GM10847 (cell line): ENCODE measurements around the gene RAET1L.

Source experiments
- POLR2A ChIP-seq: IDR thresholded peaks from 2 replicates; pipeline ENCODE4 v1.6.1; 2011; ENCODE audit not compliant: insufficient read length; ENCODE audit errors: extremely low read depth

The RAET1L gene

GRCh38 chr6:150053450-150053849, 28.1 kb upstream of the RAET1L start:
- TF ChIP-seq POLR2A = no peak

GRCh38 chr6:150050846-150051245, 25.5 kb upstream of the RAET1L start:
- no peak for TF ChIP-seq POLR2A

GRCh38 chr6:150048099-150048498, 22.8 kb upstream of the RAET1L start:
- no peak for TF ChIP-seq POLR2A

GRCh38 chr6:150046943-150047342, 21.6 kb upstream of the RAET1L start:
- TF ChIP-seq POLR2A = no peak

GRCh38 chr6:150044621-150045145, 19.4 kb upstream of the RAET1L start:
- TF ChIP-seq POLR2A = no peak

GRCh38 chr6:150043501-150044412, 18.4 kb upstream of the RAET1L start:
- TF ChIP-seq POLR2A = no peak

GRCh38 chr6:150043096-150043495, 17.8 kb upstream of the RAET1L start:
- no peak for TF ChIP-seq POLR2A

- no peak for TF ChIP-seq POLR2A
These were observed 13.1 kb upstream of the RAET1L start for GRCh38 chr6:150038202-150039062.

- TF ChIP-seq POLR2A = no peak
These were observed 12.3 kb upstream of the RAET1L start for GRCh38 chr6:150037526-150038201.

GRCh38 chr6:150036081-150036480, 10.7 kb upstream of the RAET1L start:
- TF ChIP-seq POLR2A = no peak

GRCh38 chr6:150033207-150033771, 8.0 kb upstream of the RAET1L start:
- TF ChIP-seq POLR2A = no peak

- TF ChIP-seq POLR2A = no peak
These were observed 7.3 kb upstream of the RAET1L start for GRCh38 chr6:150032598-150032997.

- TF ChIP-seq POLR2A = no peak
These were observed 5.3 kb upstream of the RAET1L start for GRCh38 chr6:150030611-150031010.

GRCh38 chr6:150029749-150030148, 4.4 kb upstream of the RAET1L start:
- no peak for TF ChIP-seq POLR2A

GRCh38 chr6:150029276-150029675, 3.9 kb upstream of the RAET1L start:
- no peak for TF ChIP-seq POLR2A
